Nephron progenitor cell (in vitro differentiated cells): ENCODE measurements around the gene IFNA13.

Experiments used
- DNase-seq: peaks from one replicate; pipeline ENCODE4 v3.0.0; 2021
- H3K27ac Mint-ChIP-seq: 2 replicates; pipeline ENCODE4 v1.8.0; 2021; ENCODE audit warnings: mild to moderate bottlenecking, moderate library complexity, mixed read lengths
- H3K27me3 Mint-ChIP-seq: 2 replicates; pipeline ENCODE4 v1.8.0; 2021; ENCODE audit warnings: mild to moderate bottlenecking, low read depth, mixed read lengths; ENCODE audit not compliant: poor library complexity
- H3K36me3 Mint-ChIP-seq: 2 replicates; pipeline ENCODE4 v1.8.0; 2021; ENCODE audit warnings: low read depth, mixed read lengths
- H3K4me1 Mint-ChIP-seq: 2 replicates; pipeline ENCODE4 v1.8.0; 2021; ENCODE audit warnings: mixed read lengths
- H3K4me3 Mint-ChIP-seq: 2 replicates; pipeline ENCODE4 v1.8.0; 2021; ENCODE audit warnings: mild to moderate bottlenecking, moderate library complexity, mixed read lengths
- H3K9me3 Mint-ChIP-seq: 2 replicates; pipeline ENCODE4 v1.8.0; 2021; ENCODE audit warnings: mild to moderate bottlenecking, moderate library complexity, mixed read lengths
- TF ChIP-seq, protein P1 (sequence below): fragments of 200-600 bp; sonication (generic); IDR thresholded peaks from 2 replicates; pipeline ENCODE4 v1.5.0; 2021; ENCODE audit warnings: antibody characterized with exemption

Gene IFNA13

DNA sequence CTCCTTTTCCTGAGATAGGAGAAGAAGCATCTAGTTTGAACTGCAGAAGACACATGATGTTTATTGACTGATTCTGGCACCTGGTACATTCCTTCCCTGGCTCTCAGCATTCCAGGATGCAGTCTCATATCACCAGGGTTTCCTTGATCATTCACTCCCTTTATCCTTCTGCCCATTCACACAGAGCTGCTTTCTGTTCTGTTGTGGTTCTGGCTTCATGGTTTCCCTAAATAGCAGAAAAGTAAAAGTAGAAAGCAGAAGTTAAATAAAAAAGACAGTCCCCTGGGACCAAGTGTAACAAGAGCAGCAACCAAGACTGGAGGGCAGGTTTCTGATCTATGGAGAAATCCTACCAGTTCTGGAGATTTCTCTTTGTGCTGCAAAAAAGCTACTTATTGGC is 44.2 kb upstream of the IFNA13 start:
- no peak overlapping the region for H3K4me3 Mint-ChIP-seq
- H3K4me1 Mint-ChIP-seq, result peaks cover 16% of the 10 kb centered on the region
- no peaks in the 10 kb centered on the region for H3K36me3 Mint-ChIP-seq
- no peaks in the 10 kb centered on the region for H3K9me3 Mint-ChIP-seq
- H3K27me3 Mint-ChIP-seq, result peaks cover 5% of the 10 kb centered on the region
- no peak for DNase-seq
- H3K27ac Mint-ChIP-seq, result no peak overlapping the region
- TF ChIP-seq, protein P1, sequence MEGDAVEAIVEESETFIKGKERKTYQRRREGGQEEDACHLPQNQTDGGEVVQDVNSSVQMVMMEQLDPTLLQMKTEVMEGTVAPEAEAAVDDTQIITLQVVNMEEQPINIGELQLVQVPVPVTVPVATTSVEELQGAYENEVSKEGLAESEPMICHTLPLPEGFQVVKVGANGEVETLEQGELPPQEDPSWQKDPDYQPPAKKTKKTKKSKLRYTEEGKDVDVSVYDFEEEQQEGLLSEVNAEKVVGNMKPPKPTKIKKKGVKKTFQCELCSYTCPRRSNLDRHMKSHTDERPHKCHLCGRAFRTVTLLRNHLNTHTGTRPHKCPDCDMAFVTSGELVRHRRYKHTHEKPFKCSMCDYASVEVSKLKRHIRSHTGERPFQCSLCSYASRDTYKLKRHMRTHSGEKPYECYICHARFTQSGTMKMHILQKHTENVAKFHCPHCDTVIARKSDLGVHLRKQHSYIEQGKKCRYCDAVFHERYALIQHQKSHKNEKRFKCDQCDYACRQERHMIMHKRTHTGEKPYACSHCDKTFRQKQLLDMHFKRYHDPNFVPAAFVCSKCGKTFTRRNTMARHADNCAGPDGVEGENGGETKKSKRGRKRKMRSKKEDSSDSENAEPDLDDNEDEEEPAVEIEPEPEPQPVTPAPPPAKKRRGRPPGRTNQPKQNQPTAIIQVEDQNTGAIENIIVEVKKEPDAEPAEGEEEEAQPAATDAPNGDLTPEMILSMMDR, result no peak

DNA sequence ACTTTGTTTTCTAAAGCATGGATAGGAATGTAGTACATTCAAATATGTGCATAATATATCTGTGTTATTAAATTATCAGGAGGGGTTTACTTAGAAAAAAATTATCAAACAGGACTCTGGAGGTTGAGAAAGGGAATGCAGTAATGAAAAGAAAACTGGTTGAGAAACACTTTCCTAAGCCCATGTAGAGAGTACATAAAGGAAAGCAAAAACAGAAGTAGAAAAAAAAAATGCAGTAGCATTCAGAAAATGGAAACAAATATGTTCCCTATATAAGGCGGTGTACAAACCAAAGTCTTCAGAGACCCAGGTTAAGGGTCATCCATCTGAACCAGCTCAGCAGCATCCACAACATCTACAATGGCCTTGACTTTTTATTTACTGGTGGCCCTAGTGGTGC is 41.0 kb upstream of the IFNA13 start, which contains the start of gene IFNA8:
IFNA8 (plus strand) TSS at position 301 of the 400 bp plus-strand sequence; CDS start at position 361, 60 bp downstream.
- H3K4me1 Mint-ChIP-seq, result peaks cover 18% of the 10 kb centered on the region
- H3K36me3 Mint-ChIP-seq, result no peaks in the 10 kb centered on the region
- no peak for DNase-seq
- H3K27me3 Mint-ChIP-seq, result peaks cover 9% of the 10 kb centered on the region
- H3K4me3 Mint-ChIP-seq, result no peak within 1 kb of the TSS
- no peaks in the 10 kb centered on the region for H3K9me3 Mint-ChIP-seq
- H3K27ac Mint-ChIP-seq, result no peak within 1 kb of the TSS
- TF ChIP-seq, protein P1, result no peak

DNA sequence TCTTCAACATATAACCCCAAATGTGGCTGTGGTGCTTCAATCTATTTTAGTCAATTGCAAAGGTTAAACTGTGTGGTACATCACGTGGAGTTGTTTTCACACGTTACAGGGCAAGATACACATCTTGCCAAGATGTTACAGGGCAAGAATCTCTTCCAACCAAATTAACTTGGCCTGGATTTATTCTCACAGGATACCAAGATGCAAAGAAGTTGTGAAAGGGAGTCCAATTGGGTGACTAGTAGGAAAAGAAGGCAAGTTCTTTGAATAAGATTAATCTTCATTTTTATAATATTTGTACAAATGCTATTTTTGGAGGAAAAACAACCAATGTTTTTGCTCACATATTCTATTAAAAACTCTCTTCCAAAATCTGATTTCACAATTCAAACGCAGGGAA is 36.3 kb upstream of the IFNA13 start:
- Mint-ChIP-seq H3K4me1 (peaks cover 17% of the 10 kb centered on the region), H3K4me3 (no peak overlapping the region), H3K27me3 (peaks cover 44% of the 10 kb centered on the region), H3K9me3 (peaks cover 4% of the 10 kb centered on the region), H3K27ac (no peak overlapping the region), H3K36me3 (no peaks in the 10 kb centered on the region)
- DNase-seq, result no peak
- TF ChIP-seq, protein P1, result no peak

DNA sequence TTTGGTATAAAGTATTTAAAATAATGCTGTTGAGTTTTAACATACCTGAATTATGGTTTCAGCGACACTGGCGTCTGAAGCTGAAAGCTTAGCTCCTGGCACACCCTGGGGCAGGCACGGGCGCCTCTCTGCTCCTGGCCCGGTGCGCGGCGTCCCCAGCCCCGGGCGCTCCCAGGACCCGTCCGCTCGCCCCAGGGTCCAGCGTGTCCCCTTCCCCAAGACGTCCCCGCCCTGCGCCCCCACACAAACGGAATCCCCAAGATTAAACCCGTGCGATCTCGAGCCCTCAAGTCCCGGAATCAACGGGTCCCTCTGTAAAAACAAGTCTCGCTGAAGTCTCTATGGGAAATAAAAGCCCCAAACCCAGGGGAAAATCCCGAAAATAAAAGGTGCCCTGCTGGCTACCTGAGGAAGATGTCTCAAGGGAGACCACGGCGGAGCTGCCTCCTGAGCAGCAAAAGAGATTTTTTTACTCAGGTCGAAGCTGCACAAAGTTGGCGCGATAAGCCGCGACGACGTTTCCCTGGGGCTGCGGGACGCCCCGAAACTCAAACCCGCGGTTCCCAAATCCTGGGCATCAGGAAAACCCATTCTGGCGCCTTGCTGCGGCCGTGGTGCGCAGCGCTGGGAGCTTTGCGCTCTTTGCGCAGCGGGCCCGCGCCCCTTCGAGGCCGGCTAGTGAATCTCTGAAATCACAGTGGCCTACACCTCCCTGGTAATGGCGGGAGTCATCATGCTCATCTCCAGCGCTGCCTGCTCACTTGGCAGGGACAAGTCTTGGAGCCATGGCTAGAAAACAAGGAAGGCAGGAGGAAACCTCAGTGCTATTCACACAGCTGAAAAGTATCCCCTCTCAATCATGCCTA is 34.8 kb upstream of the IFNA13 start:
- peak; percentile 59 for DNase-seq
- Mint-ChIP-seq H3K9me3 (peaks cover 4% of the 10 kb centered on the region), H3K36me3 (no peaks in the 10 kb centered on the region), H3K4me1 (peaks cover 17% of the 10 kb centered on the region), H3K27me3 (peaks cover 51% of the 10 kb centered on the region), H3K27ac (no peak overlapping the region), H3K4me3 (peak overlapping the region; percentile 91)
- TF ChIP-seq, protein P1, result peak; percentile 7

DNA sequence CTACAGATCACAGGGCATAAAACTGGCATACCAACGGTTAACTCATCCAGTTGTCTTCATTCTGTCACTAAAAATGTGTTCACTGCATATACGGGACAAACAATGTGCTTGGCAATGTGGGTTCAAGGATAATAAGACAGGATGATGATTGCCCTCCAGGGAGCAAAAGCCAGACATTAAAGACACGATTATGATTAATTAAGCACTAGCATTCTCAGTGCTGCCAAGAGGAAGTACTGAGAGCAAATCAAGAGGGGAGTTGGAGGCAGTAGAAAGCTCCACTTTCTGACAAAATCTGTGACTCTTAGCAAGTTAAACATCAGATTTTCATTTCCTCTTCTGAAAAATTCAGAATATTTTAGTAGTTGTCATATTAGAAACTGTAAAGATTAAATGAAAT is 32.1 kb upstream of the IFNA13 start:
- Mint-ChIP-seq H3K36me3 (no peaks in the 10 kb centered on the region), H3K4me1 (peaks cover 22% of the 10 kb centered on the region), H3K27ac (no peak overlapping the region), H3K27me3 (peaks cover 69% of the 10 kb centered on the region), H3K9me3 (peaks cover 4% of the 10 kb centered on the region), H3K4me3 (no peak overlapping the region)
- no peak for DNase-seq
- TF ChIP-seq, protein P1, result no peak
